ENCODE data around the gene SETBP1.
A peak's percentile ranks its signal among the peaks of the same experiment; 100 is the strongest.

Gene SETBP1

GRCh38 chr18:44741511-44741910, 60.8 kb downstream of the SETBP1 start:
- H3K27ac ChIP-seq (ENCODE audit: low read length), result peak overlapping the region; percentile 85
- peaks cover 0 to 2% of the 10 kb centered on the region in 2 donors for H3K36me3 ChIP-seq (ENCODE audit: control insufficient read depth in 2 of 2, insufficient read depth in 2 of 2, low read length in 2 of 2)
- H3K9ac ChIP-seq (ENCODE audit: low read length in 2 of 2), result no peak overlapping the region
- no peaks in the 10 kb centered on the region for H3K27me3 ChIP-seq (ENCODE audit: control insufficient read depth in 1 of 2, insufficient read depth in 2 of 2, low read length in 2 of 2)
- no peaks in the 10 kb centered on the region for H3K9me3 ChIP-seq (ENCODE audit: control insufficient read depth in 2 of 2, low read length in 2 of 2)
- peaks cover 51% of the 10 kb centered on the region for H3K4me1 ChIP-seq (ENCODE audit: control insufficient read depth, insufficient read depth, low read length)
- peak overlapping the region in 1 of 2 donors; percentile 7 for H3K4me3 ChIP-seq (ENCODE audit: low read length in 2 of 2)

- Histone ChIP-seq H3K36me3 (ENCODE audit: control insufficient read depth in 2 of 2, insufficient read depth in 2 of 2, low read length in 2 of 2) (peaks cover 0 to 2% of the 10 kb centered on the region in 2 donors), H3K9me3 (ENCODE audit: control insufficient read depth in 2 of 2, low read length in 2 of 2) (no peaks in the 10 kb centered on the region), H3K4me1 (ENCODE audit: control insufficient read depth, insufficient read depth, low read length) (peaks cover 51% of the 10 kb centered on the region), H3K27ac (ENCODE audit: low read length) (peak overlapping the region; percentile 85), H3K27me3 (ENCODE audit: control insufficient read depth in 1 of 2, insufficient read depth in 2 of 2, low read length in 2 of 2) (no peaks in the 10 kb centered on the region), H3K9ac (ENCODE audit: low read length in 2 of 2) (peak overlapping the region in 1 of 2 donors; percentile 24), H3K4me3 (ENCODE audit: low read length in 2 of 2) (peak overlapping the region in 1 of 2 donors; percentile 52)
Observed at GRCh38 chr18:44742126-44742525, 61.4 kb downstream of the SETBP1 start.

DNA sequence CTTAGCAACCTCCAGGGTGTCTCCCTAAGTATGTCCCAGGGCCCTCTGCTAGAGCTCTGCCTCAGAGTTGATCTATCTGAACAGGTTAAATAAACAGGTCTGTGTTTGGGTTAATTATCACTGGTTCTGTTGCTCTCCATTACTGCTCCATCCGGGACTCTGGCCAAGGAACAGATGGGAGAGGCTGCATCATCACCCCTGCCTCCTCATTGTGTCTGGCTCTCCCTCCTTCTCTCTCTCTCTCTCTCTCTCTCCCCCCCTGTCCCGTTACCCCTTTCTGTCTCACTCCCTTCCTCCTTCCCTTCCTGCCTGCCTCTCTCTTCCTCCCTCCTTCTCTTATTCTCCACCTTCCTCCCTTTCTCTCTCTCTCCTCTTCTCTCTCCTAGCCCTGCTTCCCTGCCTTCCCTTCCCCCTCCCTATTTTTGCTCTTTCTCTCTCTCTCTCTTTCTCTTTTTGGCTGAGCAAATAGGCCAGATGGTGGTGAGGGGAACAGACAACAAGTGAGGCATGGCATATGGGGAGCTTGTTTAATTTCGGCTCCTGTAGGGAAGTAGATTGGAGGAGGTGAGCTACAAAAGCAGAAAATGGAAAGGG, 62.1 kb downstream of the SETBP1 start:
- Histone ChIP-seq H3K36me3 (ENCODE audit: control insufficient read depth in 2 of 2, insufficient read depth in 2 of 2, low read length in 2 of 2) (peaks cover 0 to 2% of the 10 kb centered on the region in 2 donors), H3K27me3 (ENCODE audit: control insufficient read depth in 1 of 2, insufficient read depth in 2 of 2, low read length in 2 of 2) (no peaks in the 10 kb centered on the region), H3K4me1 (ENCODE audit: control insufficient read depth, insufficient read depth, low read length) (peaks cover 53% of the 10 kb centered on the region), H3K9ac (ENCODE audit: low read length in 2 of 2) (peak overlapping the region in 1 of 2 donors; percentile 24), H3K4me3 (ENCODE audit: low read length in 2 of 2) (peak overlapping the region in 1 of 2 donors; percentile 52), H3K27ac (ENCODE audit: low read length) (peak overlapping the region; percentile 85), H3K9me3 (ENCODE audit: control insufficient read depth in 2 of 2, low read length in 2 of 2) (no peaks in the 10 kb centered on the region)

- no peaks in the 10 kb centered on the region for H3K27me3 ChIP-seq (ENCODE audit: control insufficient read depth in 1 of 2, insufficient read depth in 2 of 2, low read length in 2 of 2)
- no peaks in the 10 kb centered on the region for H3K9me3 ChIP-seq (ENCODE audit: control insufficient read depth in 2 of 2, low read length in 2 of 2)
- H3K9ac ChIP-seq (ENCODE audit: low read length in 2 of 2), result peak overlapping the region in 1 of 2 donors; percentile 24
- peak overlapping the region; percentile 85 for H3K27ac ChIP-seq (ENCODE audit: low read length)
- peak overlapping the region in 1 of 2 donors; percentile 22 for H3K4me3 ChIP-seq (ENCODE audit: low read length in 2 of 2)
- H3K4me1 ChIP-seq (ENCODE audit: control insufficient read depth, insufficient read depth, low read length), result peaks cover 60% of the 10 kb centered on the region
- peaks cover 0 to 2% of the 10 kb centered on the region in 2 donors for H3K36me3 ChIP-seq (ENCODE audit: control insufficient read depth in 2 of 2, insufficient read depth in 2 of 2, low read length in 2 of 2)
Observed at GRCh38 chr18:44743631-44744030, 62.9 kb downstream of the SETBP1 start.

- peaks cover 62% of the 10 kb centered on the region for H3K4me1 ChIP-seq (ENCODE audit: control insufficient read depth, insufficient read depth, low read length)
- no peak overlapping the region for H3K4me3 ChIP-seq (ENCODE audit: low read length in 2 of 2)
- H3K27me3 ChIP-seq (ENCODE audit: control insufficient read depth in 1 of 2, insufficient read depth in 2 of 2, low read length in 2 of 2), result no peaks in the 10 kb centered on the region
- no peaks in the 10 kb centered on the region for H3K9me3 ChIP-seq (ENCODE audit: control insufficient read depth in 2 of 2, low read length in 2 of 2)
- H3K27ac ChIP-seq (ENCODE audit: low read length), result peak overlapping the region; percentile 85
- no peak overlapping the region for H3K9ac ChIP-seq (ENCODE audit: low read length in 2 of 2)
- peaks cover 0 to 2% of the 10 kb centered on the region in 2 donors for H3K36me3 ChIP-seq (ENCODE audit: control insufficient read depth in 2 of 2, insufficient read depth in 2 of 2, low read length in 2 of 2)
Observed at GRCh38 chr18:44744161-44745121, 63.8 kb downstream of the SETBP1 start.

DNA sequence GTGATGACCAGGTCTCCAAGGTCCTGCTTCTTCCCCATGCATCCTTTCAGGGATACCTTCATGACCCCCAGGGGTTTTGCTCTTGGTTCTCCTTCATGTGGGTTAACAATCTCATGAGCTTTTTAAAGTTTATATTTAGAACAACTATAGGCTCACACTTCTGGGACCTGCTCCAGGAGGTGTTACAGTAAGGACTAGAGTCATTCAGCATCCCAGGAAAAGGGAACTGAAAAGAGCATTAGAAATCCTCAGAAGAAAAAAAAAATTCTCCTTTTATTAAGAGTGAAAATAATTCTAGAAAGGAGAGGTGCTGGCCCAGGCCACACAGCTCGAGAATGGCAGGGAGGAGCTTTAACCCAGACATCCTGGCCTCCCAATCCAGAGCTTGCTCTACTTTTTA, 66.5 kb downstream of the SETBP1 start:
- peaks cover 45% of the 10 kb centered on the region for H3K4me1 ChIP-seq (ENCODE audit: control insufficient read depth, insufficient read depth, low read length)
- H3K36me3 ChIP-seq (ENCODE audit: control insufficient read depth in 2 of 2, insufficient read depth in 2 of 2, low read length in 2 of 2), result no peaks in the 10 kb centered on the region
- no peak overlapping the region for H3K4me3 ChIP-seq (ENCODE audit: low read length in 2 of 2)
- no peak overlapping the region for H3K9ac ChIP-seq (ENCODE audit: low read length in 2 of 2)
- H3K27ac ChIP-seq (ENCODE audit: low read length), result peak overlapping the region; percentile 1
- no peaks in the 10 kb centered on the region for H3K27me3 ChIP-seq (ENCODE audit: control insufficient read depth in 1 of 2, insufficient read depth in 2 of 2, low read length in 2 of 2)
- no peaks in the 10 kb centered on the region for H3K9me3 ChIP-seq (ENCODE audit: control insufficient read depth in 2 of 2, low read length in 2 of 2)

DNA sequence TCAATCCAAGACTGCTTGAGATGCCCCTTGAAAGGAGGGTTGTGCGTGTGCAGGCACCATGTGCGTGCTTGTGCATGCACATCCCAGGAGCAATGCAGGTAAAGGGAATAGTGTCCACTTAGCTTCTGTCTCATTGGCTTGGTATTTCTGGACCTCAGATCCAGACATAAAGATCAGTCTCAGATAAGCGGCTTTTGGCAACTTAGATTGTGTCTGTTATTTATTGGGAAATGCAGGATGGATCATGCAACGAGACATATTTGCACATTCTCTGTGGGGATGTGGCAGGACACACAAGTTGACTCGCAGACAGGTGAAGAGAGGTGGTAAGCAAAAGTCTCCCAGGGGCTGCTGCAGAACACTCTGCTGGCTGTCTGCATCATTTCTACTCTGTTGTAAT, 67.9 kb downstream of the SETBP1 start:
- H3K27me3 ChIP-seq (ENCODE audit: control insufficient read depth in 1 of 2, insufficient read depth in 2 of 2, low read length in 2 of 2), result no peaks in the 10 kb centered on the region
- H3K9ac ChIP-seq (ENCODE audit: low read length in 2 of 2), result no peak overlapping the region
- no peak overlapping the region for H3K4me3 ChIP-seq (ENCODE audit: low read length in 2 of 2)
- no peaks in the 10 kb centered on the region for H3K36me3 ChIP-seq (ENCODE audit: control insufficient read depth in 2 of 2, insufficient read depth in 2 of 2, low read length in 2 of 2)
- H3K27ac ChIP-seq (ENCODE audit: low read length), result no peak overlapping the region
- peaks cover 33% of the 10 kb centered on the region for H3K4me1 ChIP-seq (ENCODE audit: control insufficient read depth, insufficient read depth, low read length)
- H3K9me3 ChIP-seq (ENCODE audit: control insufficient read depth in 2 of 2, low read length in 2 of 2), result no peaks in the 10 kb centered on the region

GRCh38 chr18:44750774-44751173, 70.1 kb downstream of the SETBP1 start:
- H3K9ac ChIP-seq (ENCODE audit: low read length in 2 of 2), result no peak overlapping the region
- no peaks in the 10 kb centered on the region for H3K9me3 ChIP-seq (ENCODE audit: control insufficient read depth in 2 of 2, low read length in 2 of 2)
- no peak overlapping the region for H3K27ac ChIP-seq (ENCODE audit: low read length)
- H3K4me3 ChIP-seq (ENCODE audit: low read length in 2 of 2), result no peak overlapping the region
- H3K27me3 ChIP-seq (ENCODE audit: control insufficient read depth in 1 of 2, insufficient read depth in 2 of 2, low read length in 2 of 2), result no peaks in the 10 kb centered on the region
- no peaks in the 10 kb centered on the region for H3K36me3 ChIP-seq (ENCODE audit: control insufficient read depth in 2 of 2, insufficient read depth in 2 of 2, low read length in 2 of 2)
- H3K4me1 ChIP-seq (ENCODE audit: control insufficient read depth, insufficient read depth, low read length), result peaks cover 27% of the 10 kb centered on the region

DNA sequence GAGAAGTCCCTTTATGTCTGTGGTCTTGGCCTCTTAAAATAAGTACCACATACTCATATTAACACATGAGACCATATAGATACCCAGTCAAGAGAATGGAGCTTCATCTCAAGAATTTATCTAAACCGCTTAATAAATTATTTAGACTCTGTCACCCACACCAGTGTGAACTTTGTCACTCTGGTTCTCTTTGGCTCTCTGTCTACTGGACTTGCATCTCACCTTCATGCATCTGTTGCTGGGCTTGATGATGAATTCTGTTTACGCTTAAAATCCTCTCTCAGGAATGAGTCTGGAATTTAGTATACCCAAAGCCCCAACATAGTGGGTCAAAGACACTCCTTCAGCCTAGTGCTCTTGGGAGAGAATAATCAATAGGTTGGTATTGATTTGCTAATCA, 73.9 kb downstream of the SETBP1 start:
- no peak overlapping the region for H3K9ac ChIP-seq (ENCODE audit: low read length in 2 of 2)
- no peak overlapping the region for H3K27ac ChIP-seq (ENCODE audit: low read length)

GRCh38 chr18:44758861-44759631, 78.4 kb downstream of the SETBP1 start:
- Histone ChIP-seq H3K9ac (ENCODE audit: low read length in 2 of 2) (peak overlapping the region in 1 of 2 donors; percentile 16), H3K27ac (ENCODE audit: low read length) (peak overlapping the region; percentile 1), H3K4me3 (ENCODE audit: low read length in 2 of 2) (no peak overlapping the region)

More for the DNA sequence above, 73.9 kb downstream of the SETBP1 start:
- Histone ChIP-seq H3K4me1 (ENCODE audit: control insufficient read depth, insufficient read depth, low read length) (peaks cover 5% of the 10 kb centered on the region), H3K27me3 (ENCODE audit: control insufficient read depth in 1 of 2, insufficient read depth in 2 of 2, low read length in 2 of 2) (no peaks in the 10 kb centered on the region), H3K36me3 (ENCODE audit: control insufficient read depth in 2 of 2, insufficient read depth in 2 of 2, low read length in 2 of 2) (no peaks in the 10 kb centered on the region), H3K9me3 (ENCODE audit: control insufficient read depth in 2 of 2, low read length in 2 of 2) (no peaks in the 10 kb centered on the region), H3K4me3 (ENCODE audit: low read length in 2 of 2) (no peak overlapping the region)

More at GRCh38 chr18:44758861-44759631, 78.4 kb downstream of the SETBP1 start:
- Histone ChIP-seq H3K9me3 (ENCODE audit: control insufficient read depth in 2 of 2, low read length in 2 of 2) (no peaks in the 10 kb centered on the region), H3K36me3 (ENCODE audit: control insufficient read depth in 2 of 2, insufficient read depth in 2 of 2, low read length in 2 of 2) (no peaks in the 10 kb centered on the region), H3K27me3 (ENCODE audit: control insufficient read depth in 1 of 2, insufficient read depth in 2 of 2, low read length in 2 of 2) (no peaks in the 10 kb centered on the region), H3K4me1 (ENCODE audit: control insufficient read depth, insufficient read depth, low read length) (peaks cover 15% of the 10 kb centered on the region)
